ENCODE data around the gene SIRT1.
"Not testable (repeated sequence)": the region's sequence is repeated elsewhere in the genome, so short reads cannot be mapped to it uniquely, and the experiment has no call there.

Gene SIRT1

GRCh38 chr10:67884313-67884841 lies at the start of gene SIRT1:
Gene SIRT1 (plus strand): TSS chr10:67884656. CDS start chr10:67884722, 66 bp downstream.
- peak; percentile 61 for DNase-seq (ENCODE audit: low read depth)

- DNase-seq (ENCODE audit: low read depth), result not testable (repeated sequence)
Measured at GRCh38 chr10:67835541-67836394, 48.7 kb upstream of the SIRT1 start.

- DNase-seq (ENCODE audit: low read depth), result no peak
Measured at GRCh38 chr10:67836488-67836887, 48.0 kb upstream of the SIRT1 start.

- DNase-seq (ENCODE audit: low read depth), result no peak
Measured at GRCh38 chr10:67836972-67837371, 47.5 kb upstream of the SIRT1 start.

GRCh38 chr10:67837541-67838314 lies 46.7 kb upstream of the SIRT1 start, which contains the start of gene DNAJC12:
Gene DNAJC12 (minus strand): TSS chr10:67838188. CDS start chr10:67838011, 177 bp downstream.
- DNase-seq (ENCODE audit: low read depth), result no peak

- not testable (repeated sequence) for DNase-seq (ENCODE audit: low read depth)
Measured at GRCh38 chr10:67839511-67839910, 44.9 kb upstream of the SIRT1 start.

GRCh38 chr10:67839951-67840350 lies 44.5 kb upstream of the SIRT1 start:
- DNase-seq (ENCODE audit: low read depth), result no peak

- no peak for DNase-seq (ENCODE audit: low read depth)
Measured at GRCh38 chr10:67841737-67842136, 42.7 kb upstream of the SIRT1 start.

GRCh38 chr10:67843284-67843683 lies 41.2 kb upstream of the SIRT1 start:
- no peak for DNase-seq (ENCODE audit: low read depth)

GRCh38 chr10:67849331-67850011 lies 35.0 kb upstream of the SIRT1 start:
- DNase-seq (ENCODE audit: low read depth), result peak; percentile 51

GRCh38 chr10:67851186-67851585 lies 33.3 kb upstream of the SIRT1 start:
- DNase-seq (ENCODE audit: low read depth), result no peak

GRCh38 chr10:67852761-67853160 lies 31.7 kb upstream of the SIRT1 start:
- DNase-seq (ENCODE audit: low read depth), result no peak

GRCh38 chr10:67853512-67853911 lies 30.9 kb upstream of the SIRT1 start:
- DNase-seq (ENCODE audit: low read depth), result no peak

- no peak for DNase-seq (ENCODE audit: low read depth)
Measured at GRCh38 chr10:67858971-67859370, 25.5 kb upstream of the SIRT1 start.

GRCh38 chr10:67861750-67862432 lies 22.6 kb upstream of the SIRT1 start:
- no peak for DNase-seq (ENCODE audit: low read depth)

GRCh38 chr10:67863094-67863493 lies 21.4 kb upstream of the SIRT1 start:
- no peak for DNase-seq (ENCODE audit: low read depth)

- no peak for DNase-seq (ENCODE audit: low read depth)
Measured at GRCh38 chr10:67864607-67865371, 19.7 kb upstream of the SIRT1 start.

GRCh38 chr10:67868132-67868531 lies 16.3 kb upstream of the SIRT1 start:
- no peak for DNase-seq (ENCODE audit: low read depth)

- no peak for DNase-seq (ENCODE audit: low read depth)
Measured at GRCh38 chr10:67869996-67870395, 14.5 kb upstream of the SIRT1 start.

GRCh38 chr10:67875340-67876238 lies 8.9 kb upstream of the SIRT1 start:
- no peak for DNase-seq (ENCODE audit: low read depth)
